DOHH2 (cell line): Measurements from ENCODE around the gene TWSG1.

Source experiments
- H3F3A ChIP-seq: fragments of 200-600 bp; sonication (generic), shearing (Covaris generic); 2 replicates; pipeline ENCODE4 v1.6.0; 2016; ENCODE audit warnings: antibody characterized with exemption, mild to moderate bottlenecking; ENCODE audit not compliant: control insufficient read depth, insufficient read depth
- H3K27ac ChIP-seq: fragments of 200-600 bp; sonication (generic); 2 replicates; pipeline ENCODE4 v1.5.1; 2014; ENCODE audit warnings: low read depth, mild to moderate bottlenecking, low read length, moderate library complexity
- H3K27me3 ChIP-seq: fragments of 200-600 bp; sonication (generic); 2 replicates; pipeline ENCODE4 v1.6.1; 2014; ENCODE audit warnings: mild to moderate bottlenecking, low read length, mixed read lengths; ENCODE audit not compliant: control insufficient read depth
- H3K36me3 ChIP-seq: fragments of 200-600 bp; sonication (generic); 2 replicates; pipeline ENCODE4 v1.6.1; 2014; ENCODE audit warnings: mild to moderate bottlenecking, low read length, moderate library complexity, mixed read lengths; ENCODE audit not compliant: control insufficient read depth
- H3K4me1 ChIP-seq: fragments of 200-600 bp; sonication (generic); 2 replicates; pipeline ENCODE4 v1.6.1; 2014; ENCODE audit warnings: mild to moderate bottlenecking, low read length, mixed read lengths; ENCODE audit not compliant: control insufficient read depth
- H3K4me2 ChIP-seq: fragments of 200-600 bp; sonication (generic); 2 replicates; pipeline ENCODE4 v1.6.0; 2014; ENCODE audit warnings: mild to moderate bottlenecking, low read length, moderate library complexity
- H3K4me3 ChIP-seq: fragments of 200-600 bp; sonication (generic); 2 replicates; pipeline ENCODE4 v1.5.1; 2014; ENCODE audit warnings: mild to moderate bottlenecking, low read length, mixed read lengths
- H3K79me2 ChIP-seq: fragments of 200-600 bp; sonication (generic); 2 replicates; pipeline ENCODE4 v1.6.1; 2014; ENCODE audit warnings: mild to moderate bottlenecking, low read length, mixed read lengths; ENCODE audit not compliant: control insufficient read depth
- H3K9me2 ChIP-seq: fragments of 200-600 bp; sonication (generic); replicated peaks from 2 replicates; pipeline ENCODE4 v1.6.1; 2014; ENCODE audit warnings: mild to moderate bottlenecking, low read length, mixed read lengths; ENCODE audit not compliant: control insufficient read depth
- H3K9me3 ChIP-seq: fragments of 200-600 bp; sonication (generic); 2 replicates; pipeline ENCODE4 v1.6.1; 2014; ENCODE audit warnings: antibody characterized with exemption, low read length, mixed read lengths; ENCODE audit not compliant: control insufficient read depth, insufficient read depth
- H4K20me1 ChIP-seq: fragments of 200-600 bp; sonication (generic); 2 replicates; pipeline ENCODE4 v1.6.0; 2014; ENCODE audit warnings: low read depth, mild to moderate bottlenecking, antibody characterized with exemption, low read length, moderate library complexity; ENCODE audit not compliant: control insufficient read depth, insufficient read depth
- EZH2phosphoT487 ChIP-seq: fragments of 200-600 bp; sonication (generic); IDR thresholded peaks from 2 replicates; pipeline ENCODE4 v1.6.1; 2017; ENCODE audit warnings: borderline replicate concordance, mild to moderate bottlenecking, antibody characterized with exemption, low read length, moderate library complexity, mixed read lengths
- TF ChIP-seq, protein P1 (sequence below): fragments of 200-600 bp; sonication (generic); IDR thresholded peaks from one replicate; pipeline ENCODE4 v1.5.1; 2014; ENCODE audit warnings: antibody characterized with exemption, mild to moderate bottlenecking, low read depth, low read length; ENCODE audit not compliant: poor library complexity, severe bottlenecking

Gene TWSG1

DNA sequence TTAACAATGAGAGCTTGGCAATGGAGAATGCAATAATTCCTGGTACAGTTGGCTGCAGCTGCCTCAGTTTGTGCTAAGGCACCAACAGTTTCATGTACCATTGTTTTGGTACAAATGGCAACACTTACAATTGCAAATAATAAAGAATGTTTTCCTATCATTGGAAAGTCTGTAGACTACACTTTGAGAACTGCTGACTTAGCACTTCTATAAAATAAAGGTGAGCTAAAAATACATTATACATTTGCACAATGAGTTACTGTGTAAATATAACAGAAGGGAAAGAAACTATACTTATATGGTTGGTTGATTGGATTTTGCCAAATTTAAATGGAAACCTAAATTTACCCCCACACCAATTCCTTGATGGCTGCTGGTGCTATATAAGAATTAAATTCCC is 44.9 kb upstream of the TWSG1 start:
- H3K9me2 ChIP-seq = no peaks in the 10 kb centered on the region
- H4K20me1 ChIP-seq = no peaks in the 10 kb centered on the region
- H3K36me3 ChIP-seq = no peaks in the 10 kb centered on the region
- no peaks in the 10 kb centered on the region for H3F3A ChIP-seq
- H3K4me3 ChIP-seq = no peak overlapping the region
- no peaks in the 10 kb centered on the region for H3K4me1 ChIP-seq
- TF ChIP-seq, protein P1, sequence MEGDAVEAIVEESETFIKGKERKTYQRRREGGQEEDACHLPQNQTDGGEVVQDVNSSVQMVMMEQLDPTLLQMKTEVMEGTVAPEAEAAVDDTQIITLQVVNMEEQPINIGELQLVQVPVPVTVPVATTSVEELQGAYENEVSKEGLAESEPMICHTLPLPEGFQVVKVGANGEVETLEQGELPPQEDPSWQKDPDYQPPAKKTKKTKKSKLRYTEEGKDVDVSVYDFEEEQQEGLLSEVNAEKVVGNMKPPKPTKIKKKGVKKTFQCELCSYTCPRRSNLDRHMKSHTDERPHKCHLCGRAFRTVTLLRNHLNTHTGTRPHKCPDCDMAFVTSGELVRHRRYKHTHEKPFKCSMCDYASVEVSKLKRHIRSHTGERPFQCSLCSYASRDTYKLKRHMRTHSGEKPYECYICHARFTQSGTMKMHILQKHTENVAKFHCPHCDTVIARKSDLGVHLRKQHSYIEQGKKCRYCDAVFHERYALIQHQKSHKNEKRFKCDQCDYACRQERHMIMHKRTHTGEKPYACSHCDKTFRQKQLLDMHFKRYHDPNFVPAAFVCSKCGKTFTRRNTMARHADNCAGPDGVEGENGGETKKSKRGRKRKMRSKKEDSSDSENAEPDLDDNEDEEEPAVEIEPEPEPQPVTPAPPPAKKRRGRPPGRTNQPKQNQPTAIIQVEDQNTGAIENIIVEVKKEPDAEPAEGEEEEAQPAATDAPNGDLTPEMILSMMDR = no peak
- no peak for TF ChIP-seq EZH2phosphoT487
- H3K9me3 ChIP-seq = peaks cover 5% of the 10 kb centered on the region; the same call in 1 of the 2 replicates
- H3K27me3 ChIP-seq = no peaks in the 10 kb centered on the region
- H3K4me2 ChIP-seq = no peak overlapping the region
- no peak overlapping the region for H3K27ac ChIP-seq
- H3K79me2 ChIP-seq = no peaks in the 10 kb centered on the region

DNA sequence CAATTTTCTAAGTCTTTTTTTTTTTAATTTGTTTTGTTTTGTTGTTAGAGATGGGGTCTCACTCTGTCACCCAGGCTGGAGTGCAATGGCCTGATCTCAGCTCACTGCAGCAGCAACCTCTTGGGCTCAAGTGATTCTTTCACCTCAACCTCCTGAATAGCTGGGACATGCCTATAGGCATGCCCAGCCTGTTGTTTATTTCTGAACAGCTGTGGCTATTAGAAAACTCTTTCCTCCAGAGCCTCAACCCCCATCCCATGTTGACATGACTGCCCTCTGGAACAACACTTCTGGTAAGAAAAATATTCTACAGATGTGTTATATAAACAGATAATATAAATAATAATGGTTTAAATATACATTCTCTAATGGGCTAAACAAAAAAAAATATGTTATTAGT is 44.4 kb upstream of the TWSG1 start:
- no peak overlapping the region for H3K4me3 ChIP-seq
- H3F3A ChIP-seq = no peaks in the 10 kb centered on the region
- no peak overlapping the region for H3K27ac ChIP-seq
- peaks cover 5% of the 10 kb centered on the region; the same call in 1 of the 2 replicates for H3K9me3 ChIP-seq
- H3K4me1 ChIP-seq = no peaks in the 10 kb centered on the region
- no peaks in the 10 kb centered on the region for H3K79me2 ChIP-seq
- no peaks in the 10 kb centered on the region for H3K36me3 ChIP-seq
- no peak overlapping the region for H3K4me2 ChIP-seq
- H3K27me3 ChIP-seq = no peaks in the 10 kb centered on the region
- no peaks in the 10 kb centered on the region for H3K9me2 ChIP-seq
- TF ChIP-seq, protein P1 = no peak
- TF ChIP-seq EZH2phosphoT487 = no peak
- no peaks in the 10 kb centered on the region for H4K20me1 ChIP-seq

DNA sequence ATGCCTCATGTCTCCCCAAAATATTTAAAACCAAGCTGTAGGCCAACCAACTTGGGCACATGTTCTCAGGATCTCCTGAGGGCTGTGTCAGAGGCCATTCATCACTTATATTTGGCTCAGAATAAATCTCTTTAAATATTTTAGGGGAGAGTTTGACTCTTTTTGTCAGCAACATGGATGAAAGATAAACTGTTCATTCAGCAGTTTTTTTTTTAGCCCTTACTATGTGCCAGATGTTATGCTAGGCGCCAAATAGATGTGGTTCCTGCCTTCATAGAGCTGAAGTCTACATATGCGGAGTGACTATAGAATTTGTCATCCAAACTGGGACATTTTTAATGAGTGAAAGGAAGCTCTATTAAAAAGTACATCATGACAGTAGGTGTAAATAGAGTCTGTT is 42.5 kb upstream of the TWSG1 start:
- no peaks in the 10 kb centered on the region for H3F3A ChIP-seq
- peaks cover 5% of the 10 kb centered on the region; the same call in 1 of the 2 replicates for H3K9me3 ChIP-seq
- no peaks in the 10 kb centered on the region for H3K36me3 ChIP-seq
- H3K79me2 ChIP-seq = no peaks in the 10 kb centered on the region
- TF ChIP-seq, protein P1 = no peak
- no peak for TF ChIP-seq EZH2phosphoT487
- H3K4me3 ChIP-seq = no peak overlapping the region
- no peaks in the 10 kb centered on the region for H3K27me3 ChIP-seq
- no peaks in the 10 kb centered on the region for H4K20me1 ChIP-seq
- H3K9me2 ChIP-seq = no peaks in the 10 kb centered on the region
- H3K4me2 ChIP-seq = no peak overlapping the region
- no peak overlapping the region for H3K27ac ChIP-seq
- H3K4me1 ChIP-seq = no peaks in the 10 kb centered on the region
